B cell (primary cell): ENCODE data around the gene PGLYRP2. TPM values are rescaled to one million over a fixed set of nuclear protein-coding genes. Genes with fewer than 3 reads are reported as not detected.

Source experiments
- ATAC-seq: fragments of 200-7000 bp; cut with Tn5 transposase; one replicate; pipeline ENCODE4 v1.10.0; 2021; ENCODE audit warnings: low read depth, mild to moderate bottlenecking, moderate number of reproducible peaks, moderate library complexity
- CTCF ChIA-PET: fragments of 350-600 bp; sonication (Branson Sonifier 250); formaldehyde crosslinking; loops from one replicate; lab custom pipeline; 2021; ENCODE audit warnings: antibody characterized with exemption, inconsistent platforms; lab: Charles Lee
- POLR2A ChIA-PET: fragments of 350-600 bp; sonication (Branson Sonifier 250); formaldehyde crosslinking; loops from one replicate; lab custom pipeline; 2021; ENCODE audit warnings: antibody characterized with exemption; lab: Charles Lee
- DNase-seq: peaks from one replicate; pipeline ENCODE4 v3.0.0; 2013
- H2AFZ ChIP-seq: 2 replicates; pipeline ENCODE4 v1.6.1; 2012; ENCODE audit warnings: mild to moderate bottlenecking, low read depth, low read length; ENCODE audit not compliant: insufficient read depth, poor library complexity, severe bottlenecking
- H3K27ac ChIP-seq, 2 donors: 1 replicate in 1 of 2; 2 replicates in 1 of 2; pipeline ENCODE4 v1.5.1; 2012 to 2013; ENCODE audit warnings: low read length in 2 of 2, mild to moderate bottlenecking in 2 of 2, moderate library complexity in 1 of 2
- H3K27me3 ChIP-seq, 4 experiments: fragments of 200-600 bp in 1 of 4; sonication (generic) in 1 of 4; replicated peaks in 1 of 4; 1 replicate in 2 of 4; 2 replicates in 2 of 4; pipeline versions ENCODE4 v1.6.1 to v1.7.0; 2013 to 2016; ENCODE audit warnings: low read length in 3 of 4, mild to moderate bottlenecking in 2 of 4, mixed read lengths in 1 of 4, moderate library complexity in 1 of 4; ENCODE audit not compliant: insufficient read depth in 4 of 4, control insufficient read depth in 3 of 4; ENCODE audit errors: control extremely low read depth in 1 of 4
- H3K36me3 ChIP-seq, 2 experiments: replicated peaks in 1 of 2; 1 replicate in 1 of 2; 2 replicates in 1 of 2; pipeline versions ENCODE4 v1.6.1 to v1.7.1; 2013; ENCODE audit warnings: low read length in 1 of 2; ENCODE audit not compliant: insufficient read depth in 2 of 2, control insufficient read depth in 1 of 2; ENCODE audit errors: control extremely low read depth in 1 of 2, extremely low read depth in 1 of 2
- H3K4me1 ChIP-seq, 2 donors: fragments of 200-600 bp in 1 of 2; sonication (generic) in 1 of 2; 1 replicate in 1 of 2; 2 replicates in 1 of 2; pipeline versions ENCODE4 v1.5.1 to v1.6.1; 2013 to 2017; ENCODE audit warnings: low read length in 2 of 2; ENCODE audit not compliant: control insufficient read depth in 2 of 2, insufficient read depth in 2 of 2
- H3K4me2 ChIP-seq: replicated peaks from 2 replicates; pipeline ENCODE3; 2012; ENCODE audit warnings: mild to moderate bottlenecking, low read depth, low read length; ENCODE audit not compliant: poor library complexity, severe bottlenecking
- H3K4me3 ChIP-seq, 5 experiments: fragments of 200-600 bp in 1 of 5; sonication (generic) in 1 of 5; 1 replicate in 3 of 5; 2 replicates in 2 of 5; pipeline versions ENCODE4 v1.5.1 to v1.7.0; 2011 to 2016; ENCODE audit warnings: low read length in 4 of 5, mild to moderate bottlenecking in 4 of 5, low read depth in 2 of 5, control low read depth in 1 of 5, moderate library complexity in 1 of 5; ENCODE audit not compliant: insufficient read depth in 1 of 5; ENCODE audit errors: control extremely low read depth in 1 of 5, extremely low read depth in 1 of 5
- H3K79me2 ChIP-seq: fragments of 200-600 bp; sonication (generic); one replicate; pipeline ENCODE4 v1.6.0; 2016; ENCODE audit warnings: low read length; ENCODE audit not compliant: control insufficient read depth, insufficient read depth
- H3K9ac ChIP-seq: fragments of 200-600 bp; sonication (generic); 2 replicates; pipeline ENCODE4 v1.6.1; 2017; ENCODE audit warnings: mild to moderate bottlenecking, low read length, moderate library complexity
- H3K9me3 ChIP-seq, 3 donors: one replicate each; pipeline versions ENCODE4 v1.6.1 to v1.7.1; 2013; ENCODE audit warnings: low read length in 2 of 3; ENCODE audit not compliant: control insufficient read depth in 2 of 3, insufficient read depth in 1 of 3; ENCODE audit errors: control extremely low read depth in 1 of 3
- H4K20me1 ChIP-seq: 2 replicates; pipeline ENCODE4 v1.6.0; 2012; ENCODE audit warnings: mild to moderate bottlenecking, low read length; ENCODE audit not compliant: insufficient read depth, control insufficient read depth, poor library complexity, severe bottlenecking
- H3K27ac Mint-ChIP-seq: one replicate; pipeline ENCODE4 v1.8.0; 2021; ENCODE audit warnings: mixed read lengths
- H3K27me3 Mint-ChIP-seq: one replicate; pipeline ENCODE4 v1.8.0; 2021; ENCODE audit warnings: mixed read lengths
- H3K4me1 Mint-ChIP-seq: one replicate; pipeline ENCODE4 v1.8.0; 2021; ENCODE audit warnings: mixed read lengths
- H3K4me3 Mint-ChIP-seq: one replicate; pipeline ENCODE4 v1.8.0; 2021; ENCODE audit warnings: mixed read lengths
- H3K9me3 Mint-ChIP-seq: one replicate; pipeline ENCODE4 v1.8.0; 2022; ENCODE audit warnings: mixed read lengths; ENCODE audit not compliant: insufficient read depth
- CTCF ChIP-seq: fragments of 200-600 bp; IDR thresholded peaks from one replicate; pipeline ENCODE4 v1.8.0; 2022; ENCODE audit warnings: antibody characterized with exemption, mild to moderate bottlenecking
- EZH2 ChIP-seq: IDR thresholded peaks from 2 replicates; pipeline ENCODE4 v1.6.1; 2012; ENCODE audit warnings: borderline replicate concordance, low read depth, mild to moderate bottlenecking, moderate library complexity, low read length; ENCODE audit not compliant: insufficient read depth, poor library complexity, severe bottlenecking
- WGBS: methylation state at CpG from one replicate; pipeline ENCODE4 v1.1.5; 2013; ENCODE audit warnings: missing lambda C conversion rate; ENCODE audit not compliant: insufficient coverage; 5-methylcytosine and 5-hydroxymethylcytosine counted together
- intact Hi-C: fragments of 100-400 bp; cut with micrococcal nuclease; formaldehyde crosslinking; loops from one replicate; pipeline ENCODE4 v1.10.0; 2022
- polyA plus RNA-seq: library from polyadenylated mRNA; depleted of rRNA; stranded (reverse); fragments of >200 nt; gene quantifications from 2 replicates; pipeline ENCODE4 v1.2.3, GENCODE V29; 2012
- total RNA-seq, 2 donors: library from RNA; stranded (reverse); fragments of 120-200 nt in 1 of 2; gene quantifications; 1 replicate in 1 of 2; 2 replicates in 1 of 2; pipeline versions ENCODE4 v1.2.3 to v1.2.4, GENCODE V29; 2013 to 2022

Gene PGLYRP2
- total and polyA plus RNA-seq, 2 donors (not counting 1 experiment from before 2014, with no cell fraction given) = not detected

DNA sequence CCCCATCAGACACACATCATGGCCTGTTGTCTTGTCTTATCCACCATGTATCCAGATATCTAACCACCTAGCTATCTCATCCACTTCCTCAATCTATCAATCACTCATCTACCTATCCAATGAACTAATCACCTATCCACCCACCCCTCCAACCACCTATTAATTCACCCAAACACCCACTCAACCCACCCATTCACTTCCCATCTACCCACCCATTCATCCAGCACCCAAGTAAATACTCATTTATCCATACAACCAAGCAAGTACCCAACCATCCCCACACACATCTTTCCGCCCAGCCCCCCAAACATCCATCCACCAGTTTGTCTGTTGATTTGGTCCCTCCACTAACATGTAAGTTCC is 28.8 kb downstream of the PGLYRP2 start:
- H3K9ac ChIP-seq = no peak overlapping the region
- peak overlapping the region; percentile 73 to 81 for H3K27ac ChIP-seq
- H4K20me1 ChIP-seq = peaks cover 11% of the 10 kb centered on the region
- peaks cover 8 to 17% of the 10 kb centered on the region in 2 donors for H3K4me1 ChIP-seq
- TF ChIP-seq EZH2 = no peak
- TF ChIP-seq CTCF = no peak
- H3K36me3 ChIP-seq = peaks cover 6 to 33% of the 10 kb centered on the region in 2 experiments
- H3K27me3 Mint-ChIP-seq = no peaks in the 10 kb centered on the region
- peak overlapping the region; percentile 85 for H3K4me3 Mint-ChIP-seq
- peaks cover 0 to 4% (median 0%) of the 10 kb centered on the region in 3 donors for H3K9me3 ChIP-seq
- H3K79me2 ChIP-seq = peaks cover 6% of the 10 kb centered on the region
- CTCF ChIA-PET = interaction anchor here (0.8 to 1.3 kb wide), 4 partner anchors 13 to 104 kb away, joined by 3 to 4 read pairs (median 3); partner anchors contain the start of gene AKAP8L
- H3K4me1 Mint-ChIP-seq = peaks cover 12% of the 10 kb centered on the region
- DNase-seq (no peak), ATAC-seq (no peak)
- peak overlapping the region; percentile 47 for H2AFZ ChIP-seq
- intact Hi-C loops = loop anchor here (1.0 to 2.0 kb wide), 3 partner anchors 14 to 31 kb away; partner anchors contain the start of gene RASAL3
- no peak overlapping the region for H3K4me2 ChIP-seq
- H3K27me3 ChIP-seq = no peaks in the 10 kb centered on the region
- H3K9me3 Mint-ChIP-seq = no peaks in the 10 kb centered on the region
- POLR2A ChIA-PET = interaction anchor here (0.8 kb wide), 1 partner anchor 31 kb away, joined by 3 read pairs; the partner anchor contains the start of gene AKAP8L
- H3K27ac Mint-ChIP-seq = peak overlapping the region; percentile 92
- 100% methylated on average over 1 of the region's 1 CpG for WGBS
- no peak overlapping the region for H3K4me3 ChIP-seq
